Right cardiac atrium (tissue), 5 donors: ENCODE results near the gene GREM2. TPM values are rescaled to one million over a fixed set of nuclear protein-coding genes. Genes with fewer than 3 reads are reported as not detected.

Source experiments
- ATAC-seq, 2 donors: fragments of 200-7000 bp; cut with Tn5 transposase; one replicate each; pipeline versions ENCODE4 v1.8.0 to v1.9.1; 2020; ENCODE audit warnings: moderate library complexity in 2 of 2, mild to moderate bottlenecking in 1 of 2
- DNase-seq, 3 donors: peaks; one replicate each; pipeline ENCODE4 v3.0.0-alpha.2; 2020
- H3K27ac ChIP-seq: one replicate; pipeline ENCODE4 v1.5.1; 2013; ENCODE audit warnings: mild to moderate bottlenecking, low read length, control low read depth, moderate library complexity
- H3K27me3 ChIP-seq: one replicate; pipeline ENCODE4 v1.6.1; 2013; ENCODE audit not compliant: control insufficient read depth, insufficient read depth
- H3K4me1 ChIP-seq: one replicate; pipeline ENCODE4 v1.6.1; 2013; ENCODE audit warnings: low read length; ENCODE audit not compliant: control insufficient read depth, insufficient read depth
- H3K4me3 ChIP-seq: one replicate; pipeline ENCODE4 v1.5.1; 2013; ENCODE audit warnings: low read length, control low read depth
- H3K9me3 ChIP-seq: one replicate; pipeline ENCODE4 v1.6.1; 2013; ENCODE audit warnings: low read length; ENCODE audit not compliant: control insufficient read depth
- WGBS: extraction: QIAGEN DNeasy Blood & Tissue Kit; methylation state at CpG from one replicate; pipeline ENCODE4 v1.1.7; 2013; 5-methylcytosine and 5-hydroxymethylcytosine counted together
- intact Hi-C, 4 donors: fragments of 100-400 bp; cut with DNase I; formaldehyde crosslinking; loops; one replicate each; pipeline versions ENCODE4 v1.11.0 to v1.14.0; 2022 to 2023
- polyA plus RNA-seq: library from polyadenylated mRNA; stranded (reverse); fragments of 200-250 nt; gene quantifications from one replicate; pipeline ENCODE4 v1.2.3, GENCODE V29; 2013
- total RNA-seq, 4 donors: library from RNA; stranded (reverse); fragmentation: NEBNext Ultra II Directional; extraction: Animal tissue kit (Norgen Biotek cat#: 25700); gene quantifications; one replicate each; pipeline ENCODE4 v1.2.1, GENCODE V29; 2021
- donor health status: healthy with polysubstance abuse.
- donor health status: DM: no; HTN: yes; CAD: no.
- donor health status: DM: no; HTN: no; CAD: no.
- donor health status: DM: no; HTN: yes; CAD: no; lungs with severe emphysema.
- donor health status: DM: yes; HTN: yes; CAD: no.

The GREM2 gene
- total and polyA plus RNA-seq, 5 donors: 0.09 to 0.23 TPM; not detected in 3

DNA sequence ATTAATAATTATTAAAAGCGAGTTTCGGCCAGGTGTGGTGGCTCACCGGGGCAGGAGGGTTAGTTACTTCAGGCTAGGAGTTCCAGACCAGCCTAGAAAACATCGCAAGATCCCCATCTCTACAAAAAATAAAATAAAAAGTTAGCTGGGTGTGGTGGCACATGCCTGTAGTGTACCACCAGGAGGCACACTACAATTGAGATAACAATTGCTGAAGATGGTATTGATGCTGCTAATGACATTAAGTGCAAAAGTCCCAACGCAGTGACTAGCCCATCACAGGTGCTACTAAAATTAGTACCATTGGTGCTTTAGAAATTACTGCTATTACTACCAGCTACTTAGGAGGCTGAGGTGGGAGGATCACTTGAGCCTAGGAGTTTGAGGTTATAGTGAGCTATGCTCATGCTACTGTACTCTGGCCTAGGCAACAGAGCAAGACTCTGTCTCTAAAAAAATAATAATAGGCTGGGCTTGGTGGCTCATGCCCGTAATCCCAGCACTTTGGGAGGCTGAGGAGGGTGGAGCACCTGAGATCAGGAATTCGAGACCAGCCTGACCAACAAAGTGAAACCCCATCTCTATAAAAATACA, 156.6 kb downstream of the GREM2 start:
- Histone ChIP-seq H3K4me1 (no peaks in the 10 kb centered on the region), H3K27ac (no peak overlapping the region), H3K27me3 (no peaks in the 10 kb centered on the region), H3K9me3 (no peaks in the 10 kb centered on the region), H3K4me3 (no peak overlapping the region)
- intact Hi-C loops: no loop called here
- 60% methylated on average over 7 of the region's 7 CpGs for WGBS
- ATAC-seq (no peak), DNase-seq (no peak)

GRCh38 chr1:240445369-240445768, 166.6 kb downstream of the GREM2 start:
- H3K27me3 ChIP-seq: no peaks in the 10 kb centered on the region

GRCh38 chr1:240441669-240442068, 170.3 kb downstream of the GREM2 start:
- DNase-seq: no peak
- 83% methylated on average over 1 of the region's 1 CpG for WGBS
- Histone ChIP-seq H3K4me1 (no peaks in the 10 kb centered on the region), H3K27me3 (no peaks in the 10 kb centered on the region), H3K4me3 (no peak overlapping the region), H3K9me3 (no peaks in the 10 kb centered on the region), H3K27ac (no peak overlapping the region)
- intact Hi-C loops: no loop called here
- no peak for ATAC-seq

More at GRCh38 chr1:240445369-240445768, 166.6 kb downstream of the GREM2 start:
- DNase-seq (no peak), ATAC-seq (no peak)
- WGBS: 82% methylated on average over 3 of the region's 3 CpGs
- Histone ChIP-seq H3K27ac (no peak overlapping the region), H3K4me3 (no peak overlapping the region), H3K9me3 (no peaks in the 10 kb centered on the region), H3K4me1 (no peaks in the 10 kb centered on the region)
- intact Hi-C loops: no loop called here
